ENCODE measurements around the gene CCDC71L.

DNA sequence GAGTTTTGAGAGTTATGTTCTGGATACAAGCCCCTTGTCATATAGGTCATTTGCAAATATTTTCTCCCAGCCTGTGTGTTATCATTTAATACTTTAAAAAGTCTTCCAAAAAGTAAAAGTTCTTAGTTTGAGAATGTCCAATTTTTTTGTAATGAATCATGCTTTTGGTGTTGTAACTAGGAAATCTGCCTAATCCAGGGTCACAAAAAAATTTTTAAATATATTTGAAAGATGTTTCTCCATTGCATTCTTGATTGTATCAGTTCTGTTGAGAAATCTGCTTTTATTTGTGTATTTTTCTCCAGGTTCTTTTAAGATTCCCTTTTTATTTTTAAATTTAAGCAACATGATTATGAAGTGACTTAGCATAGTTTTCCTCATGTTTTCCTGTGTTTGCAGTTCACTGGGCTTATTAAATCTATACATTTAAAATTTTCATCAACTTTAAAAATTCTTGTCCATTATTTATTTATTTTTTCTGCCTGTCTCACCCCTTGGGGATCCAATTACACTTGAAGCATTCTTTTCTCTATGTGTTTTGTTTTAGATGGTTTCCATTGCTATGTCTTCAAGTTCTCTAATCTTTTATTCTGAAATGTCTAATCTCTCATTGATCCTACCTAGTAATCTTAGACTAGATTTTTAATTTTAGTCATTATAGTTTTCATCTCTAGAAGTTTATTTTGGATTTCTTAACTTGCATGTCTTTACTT is 47.0 kb downstream of the CCDC71L start:
- TF ChIP-seq, protein P1, sequence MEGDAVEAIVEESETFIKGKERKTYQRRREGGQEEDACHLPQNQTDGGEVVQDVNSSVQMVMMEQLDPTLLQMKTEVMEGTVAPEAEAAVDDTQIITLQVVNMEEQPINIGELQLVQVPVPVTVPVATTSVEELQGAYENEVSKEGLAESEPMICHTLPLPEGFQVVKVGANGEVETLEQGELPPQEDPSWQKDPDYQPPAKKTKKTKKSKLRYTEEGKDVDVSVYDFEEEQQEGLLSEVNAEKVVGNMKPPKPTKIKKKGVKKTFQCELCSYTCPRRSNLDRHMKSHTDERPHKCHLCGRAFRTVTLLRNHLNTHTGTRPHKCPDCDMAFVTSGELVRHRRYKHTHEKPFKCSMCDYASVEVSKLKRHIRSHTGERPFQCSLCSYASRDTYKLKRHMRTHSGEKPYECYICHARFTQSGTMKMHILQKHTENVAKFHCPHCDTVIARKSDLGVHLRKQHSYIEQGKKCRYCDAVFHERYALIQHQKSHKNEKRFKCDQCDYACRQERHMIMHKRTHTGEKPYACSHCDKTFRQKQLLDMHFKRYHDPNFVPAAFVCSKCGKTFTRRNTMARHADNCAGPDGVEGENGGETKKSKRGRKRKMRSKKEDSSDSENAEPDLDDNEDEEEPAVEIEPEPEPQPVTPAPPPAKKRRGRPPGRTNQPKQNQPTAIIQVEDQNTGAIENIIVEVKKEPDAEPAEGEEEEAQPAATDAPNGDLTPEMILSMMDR (IDR thresholded peaks at IDR 0.05; ENCODE audit: insufficient read depth, low read length, poor library complexity, severe bottlenecking) = no peak
- no peak for TF ChIP-seq EZH2phosphoT487 (conservative IDR thresholded peaks at IDR 0.05; ENCODE audit: low read length)
